Measurements from ENCODE around the gene RNF186. TPM values are rescaled to one million over a fixed set of nuclear protein-coding genes. Genes with fewer than 3 reads are reported as not detected.
A peak's percentile ranks its signal among the peaks of the same experiment; 100 is the strongest.

The RNF186 gene
- total RNA-seq, 1 experiment from 2014 or later: not detected

DNA sequence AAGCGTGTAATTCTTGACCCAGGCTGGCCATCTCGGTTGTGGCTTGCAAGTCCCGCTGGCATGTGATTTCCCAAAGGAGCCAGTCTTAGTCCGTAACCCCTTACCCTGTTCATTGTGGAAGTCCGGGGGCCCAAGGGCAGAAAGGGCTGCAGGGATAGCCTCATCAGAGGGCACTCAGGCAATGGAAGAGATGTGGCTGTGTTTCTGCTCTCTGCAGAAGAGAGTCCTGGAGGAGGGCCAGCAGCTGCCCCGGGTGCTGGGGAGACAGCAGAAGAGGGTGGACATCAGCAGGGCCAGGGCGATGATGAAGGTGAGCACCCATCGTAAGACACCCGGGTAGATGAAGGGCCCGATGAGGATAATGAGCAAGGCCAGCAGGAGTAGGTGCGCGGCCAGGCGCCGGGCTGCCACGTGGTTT, 830 bp downstream of the RNF186 start:
- Mint-ChIP-seq H3K36me3 (ENCODE audit: insufficient read depth, unreplicated experiment) (no peaks in the 10 kb centered on the region), H3K4me3 (ENCODE audit: unreplicated experiment) (no peak overlapping the region)
- no TSS peak for BruUV-seq (replicated peaks)

DNA sequence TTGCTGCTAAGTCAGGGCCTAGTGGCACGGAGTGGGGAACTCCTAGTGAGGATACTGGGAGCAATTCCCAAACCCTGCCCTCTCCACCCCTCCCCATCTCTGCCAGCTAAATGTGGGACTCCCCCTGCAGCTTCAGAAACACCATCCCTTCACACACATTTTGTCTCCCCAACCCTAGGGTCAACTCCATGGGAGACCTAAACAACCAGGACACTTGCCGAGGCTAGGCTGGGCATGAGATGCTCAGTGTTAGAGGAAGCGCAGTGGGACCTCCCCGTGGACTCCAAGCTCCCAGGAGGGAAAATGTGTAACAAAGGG, 1.5 kb downstream of the RNF186 start:
- Mint-ChIP-seq H3K27ac (ENCODE audit: low read depth, unreplicated experiment) (no peak overlapping the region), H3K4me1 (ENCODE audit: insufficient read depth, unreplicated experiment) (peaks cover 5% of the 10 kb centered on the region), H3K9me3 (ENCODE audit: unreplicated experiment) (no peaks in the 10 kb centered on the region), H3K4me3 (ENCODE audit: unreplicated experiment) (no peak overlapping the region), H3K27me3 (ENCODE audit: insufficient read depth, unreplicated experiment) (peaks cover 11% of the 10 kb centered on the region), H3K36me3 (ENCODE audit: insufficient read depth, unreplicated experiment) (no peaks in the 10 kb centered on the region)
- no peak for DNase-seq (ENCODE audit: unreplicated experiment)
- intact Hi-C loops (cut with micrococcal nuclease): loop anchor here (5.0 kb wide), 1 partner anchor 151 kb away; the partner anchor contains the start of gene HTR6
- BruUV-seq (replicated peaks): no TSS peak
- POLR2A ChIA-PET: no interaction called here
- TF ChIP-seq, protein P1, sequence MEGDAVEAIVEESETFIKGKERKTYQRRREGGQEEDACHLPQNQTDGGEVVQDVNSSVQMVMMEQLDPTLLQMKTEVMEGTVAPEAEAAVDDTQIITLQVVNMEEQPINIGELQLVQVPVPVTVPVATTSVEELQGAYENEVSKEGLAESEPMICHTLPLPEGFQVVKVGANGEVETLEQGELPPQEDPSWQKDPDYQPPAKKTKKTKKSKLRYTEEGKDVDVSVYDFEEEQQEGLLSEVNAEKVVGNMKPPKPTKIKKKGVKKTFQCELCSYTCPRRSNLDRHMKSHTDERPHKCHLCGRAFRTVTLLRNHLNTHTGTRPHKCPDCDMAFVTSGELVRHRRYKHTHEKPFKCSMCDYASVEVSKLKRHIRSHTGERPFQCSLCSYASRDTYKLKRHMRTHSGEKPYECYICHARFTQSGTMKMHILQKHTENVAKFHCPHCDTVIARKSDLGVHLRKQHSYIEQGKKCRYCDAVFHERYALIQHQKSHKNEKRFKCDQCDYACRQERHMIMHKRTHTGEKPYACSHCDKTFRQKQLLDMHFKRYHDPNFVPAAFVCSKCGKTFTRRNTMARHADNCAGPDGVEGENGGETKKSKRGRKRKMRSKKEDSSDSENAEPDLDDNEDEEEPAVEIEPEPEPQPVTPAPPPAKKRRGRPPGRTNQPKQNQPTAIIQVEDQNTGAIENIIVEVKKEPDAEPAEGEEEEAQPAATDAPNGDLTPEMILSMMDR (IDR thresholded peaks at IDR 0.05; ENCODE audit: unreplicated experiment): no peak
- CTCF ChIA-PET: no interaction called here

More for the DNA sequence above, 830 bp downstream of the RNF186 start:
- ChIA-PET CTCF (no interaction called here), POLR2A (no interaction called here)
- intact Hi-C loops (cut with micrococcal nuclease): loop anchor here (5.0 kb wide), 1 partner anchor 152 kb away; the partner anchor contains the start of gene HTR6
- Mint-ChIP-seq H3K4me1 (ENCODE audit: insufficient read depth, unreplicated experiment) (peaks cover 5% of the 10 kb centered on the region), H3K27ac (ENCODE audit: low read depth, unreplicated experiment) (no peak overlapping the region), H3K9me3 (ENCODE audit: unreplicated experiment) (no peaks in the 10 kb centered on the region), H3K27me3 (ENCODE audit: insufficient read depth, unreplicated experiment) (peaks cover 11% of the 10 kb centered on the region)
- TF ChIP-seq, protein P1 (IDR thresholded peaks at IDR 0.05; ENCODE audit: unreplicated experiment): no peak
- no peak for DNase-seq (ENCODE audit: unreplicated experiment)

DNA sequence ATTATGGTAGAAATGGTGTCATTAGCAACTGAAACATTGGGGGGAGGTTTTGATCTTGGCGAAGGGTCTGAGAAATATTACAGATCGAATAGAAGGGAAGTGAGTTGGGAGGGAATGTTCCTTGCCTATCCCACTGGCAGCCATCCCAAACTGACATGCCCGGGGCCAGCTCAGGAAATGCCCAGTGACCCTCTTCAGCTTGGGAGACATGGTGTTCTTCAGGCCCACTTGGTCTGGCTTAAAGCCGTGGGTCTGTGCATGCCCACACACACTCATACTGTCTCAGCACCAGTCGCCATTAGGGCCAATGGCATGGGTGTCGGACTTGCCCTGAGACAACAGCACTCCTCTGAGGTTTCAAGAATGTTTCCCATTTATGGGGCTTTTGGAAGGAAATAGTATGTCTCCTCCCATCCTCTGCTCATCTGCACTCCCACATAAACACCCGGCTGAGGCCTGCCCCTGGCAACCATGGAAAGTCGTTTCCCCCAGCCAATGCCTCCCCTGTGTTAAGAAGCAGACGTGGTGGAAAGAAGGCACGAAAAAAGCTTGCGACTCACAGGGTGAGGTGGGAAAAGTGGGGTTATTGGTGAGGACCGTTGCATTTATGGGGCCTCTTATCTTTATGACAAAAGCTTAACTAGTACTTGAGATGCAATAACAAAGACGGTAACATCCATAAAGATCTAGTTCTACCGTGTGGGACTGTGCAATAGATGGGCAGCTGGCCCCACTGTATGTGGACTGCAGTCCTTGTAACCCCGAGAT, 2.0 kb downstream of the RNF186 start:
- CTCF ChIA-PET: interaction anchor here (0.6 to 0.7 kb wide), 3 partner anchors 81 to 108 kb away, joined by 3 to 4 read pairs (median 3); no protein-coding TSS in a partner anchor
- no TSS peak for BruUV-seq (replicated peaks)
- H3K4me1 Mint-ChIP-seq (ENCODE audit: insufficient read depth, unreplicated experiment): peaks cover 5% of the 10 kb centered on the region
- peaks cover 11% of the 10 kb centered on the region for H3K27me3 Mint-ChIP-seq (ENCODE audit: insufficient read depth, unreplicated experiment)
- no peak overlapping the region for H3K27ac Mint-ChIP-seq (ENCODE audit: low read depth, unreplicated experiment)
- intact Hi-C loops (cut with micrococcal nuclease): loop anchor here (5.0 kb wide), 1 partner anchor 151 kb away; the partner anchor contains the start of gene HTR6
- DNase-seq (ENCODE audit: unreplicated experiment): no peak
- no peak overlapping the region for H3K4me3 Mint-ChIP-seq (ENCODE audit: unreplicated experiment)
- TF ChIP-seq, protein P1 (IDR thresholded peaks at IDR 0.05; ENCODE audit: unreplicated experiment): no peak
- H3K9me3 Mint-ChIP-seq (ENCODE audit: unreplicated experiment): no peaks in the 10 kb centered on the region
- POLR2A ChIA-PET: no interaction called here
- no peaks in the 10 kb centered on the region for H3K36me3 Mint-ChIP-seq (ENCODE audit: insufficient read depth, unreplicated experiment)

DNA sequence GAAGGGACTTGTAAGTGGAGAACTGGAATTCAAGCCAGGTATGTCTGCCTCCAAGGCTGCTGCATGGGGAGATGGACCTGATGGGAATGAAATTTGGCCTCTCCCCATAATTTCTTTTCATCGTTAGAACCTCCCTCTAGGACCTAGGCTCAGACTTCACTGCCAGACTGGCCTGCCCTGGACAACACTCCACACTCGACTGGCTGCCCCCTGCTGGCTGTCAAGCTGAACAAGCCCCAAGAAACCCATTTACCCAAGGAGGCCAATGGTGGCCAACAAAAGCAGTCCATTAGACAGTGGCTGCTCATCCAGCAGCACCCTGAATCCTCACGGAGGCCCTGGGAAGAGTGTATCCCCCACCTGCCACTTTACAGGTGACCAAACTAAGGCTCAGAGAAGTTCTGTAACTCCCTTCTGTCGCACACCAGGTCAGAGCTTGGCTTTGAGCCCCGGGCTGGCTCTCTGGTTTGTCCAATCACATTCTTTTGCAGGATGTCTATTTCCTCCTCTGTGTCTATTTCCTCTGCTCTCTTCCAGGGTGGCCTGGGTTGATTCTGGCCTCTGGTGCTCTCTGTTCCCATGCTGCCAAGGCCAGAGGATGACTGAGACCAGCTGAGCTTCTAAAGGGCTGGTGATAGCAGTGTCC, 3.8 kb downstream of the RNF186 start:
- ChIA-PET CTCF (interaction anchor here (0.5 kb wide), 1 partner anchor 259 kb away, joined by 5 read pairs; no protein-coding TSS in a partner anchor), POLR2A (no interaction called here)
- Mint-ChIP-seq H3K27ac (ENCODE audit: low read depth, unreplicated experiment) (no peak overlapping the region), H3K4me1 (ENCODE audit: insufficient read depth, unreplicated experiment) (peaks cover 5% of the 10 kb centered on the region), H3K36me3 (ENCODE audit: insufficient read depth, unreplicated experiment) (no peaks in the 10 kb centered on the region), H3K4me3 (ENCODE audit: unreplicated experiment) (no peak overlapping the region), H3K9me3 (ENCODE audit: unreplicated experiment) (no peaks in the 10 kb centered on the region), H3K27me3 (ENCODE audit: insufficient read depth, unreplicated experiment) (peaks cover 11% of the 10 kb centered on the region)
- TF ChIP-seq, protein P1 (IDR thresholded peaks at IDR 0.05; ENCODE audit: unreplicated experiment): peak; percentile 52
- peak; percentile 61 for DNase-seq (ENCODE audit: unreplicated experiment)
- intact Hi-C loops (cut with micrococcal nuclease): loop anchor here (1.0 to 5.0 kb wide), 3 partner anchors 49 to 149 kb away; partner anchors contain the start of gene HTR6
- BruUV-seq (replicated peaks): no TSS peak
